GM23248 (cell line): ENCODE measurements around the gene GSK3A. TPM values are rescaled to one million over a fixed set of nuclear protein-coding genes. Genes with fewer than 3 reads are reported as not detected.
"Not testable (repeated sequence)": the region's sequence is repeated elsewhere in the genome, so short reads cannot be mapped to it uniquely, and the experiment has no call there.

Source experiments
- DNase-seq: peaks from one replicate; pipeline ENCODE4 v3.0.0-alpha.2; 2015
- H2AFZ ChIP-seq: fragments of 200-600 bp; sonication (generic); 2 replicates; pipeline ENCODE4 v1.6.1; 2016; ENCODE audit warnings: antibody characterized with exemption
- H3F3A ChIP-seq: fragments of 200-600 bp; sonication (generic); 2 replicates; pipeline ENCODE4 v1.6.1; 2016; ENCODE audit warnings: mild to moderate bottlenecking, antibody characterized with exemption, mixed run types; ENCODE audit not compliant: insufficient read depth
- H3K27ac ChIP-seq: fragments of 200-600 bp; sonication (generic); 2 replicates; pipeline ENCODE4 v1.5.1; 2016; ENCODE audit warnings: mild to moderate bottlenecking
- H3K27me3 ChIP-seq: fragments of 200-600 bp; sonication (generic); replicated peaks from 2 replicates; pipeline ENCODE4 v1.6.1; 2016; ENCODE audit warnings: mild to moderate bottlenecking; ENCODE audit not compliant: insufficient read depth
- H3K36me3 ChIP-seq: fragments of 200-600 bp; sonication (generic); 2 replicates; pipeline ENCODE4 v1.6.1; 2016; ENCODE audit warnings: low read depth, mild to moderate bottlenecking
- H3K4me1 ChIP-seq: fragments of 200-600 bp; sonication (generic); 2 replicates; pipeline ENCODE4 v1.6.1; 2016; ENCODE audit warnings: mild to moderate bottlenecking; ENCODE audit not compliant: insufficient read depth
- H3K4me2 ChIP-seq: fragments of 200-600 bp; sonication (generic); one replicate; pipeline ENCODE4 v1.6.1; 2016; ENCODE audit warnings: mild to moderate bottlenecking; ENCODE audit not compliant: unreplicated experiment
- H3K4me3 ChIP-seq: fragments of 200-600 bp; sonication (generic); 2 replicates; pipeline ENCODE4 v1.5.1; 2016; ENCODE audit warnings: mild to moderate bottlenecking
- H3K79me2 ChIP-seq: fragments of 200-600 bp; sonication (generic); 2 replicates; pipeline ENCODE4 v1.6.1; 2016; ENCODE audit warnings: mild to moderate bottlenecking; ENCODE audit not compliant: insufficient read depth
- H3K9ac ChIP-seq: fragments of 200-600 bp; sonication (generic); 2 replicates; pipeline ENCODE4 v1.6.1; 2016; ENCODE audit warnings: mild to moderate bottlenecking
- H3K9me2 ChIP-seq: fragments of 200-600 bp; sonication (generic); 2 replicates; pipeline ENCODE4 v1.6.1; 2016; ENCODE audit warnings: mixed run types, mild to moderate bottlenecking, moderate library complexity; ENCODE audit not compliant: insufficient read depth
- H3K9me3 ChIP-seq: fragments of 200-600 bp; sonication (generic); one replicate; pipeline ENCODE4 v1.6.1; 2017; ENCODE audit warnings: low read depth
- H4K20me1 ChIP-seq: fragments of 200-600 bp; sonication (generic); 2 replicates; pipeline ENCODE4 v1.6.0; 2016; ENCODE audit not compliant: insufficient read depth
- EZH2 ChIP-seq: fragments of 200-600 bp; sonication (generic); IDR thresholded peaks from 2 replicates; pipeline ENCODE4 v1.6.1; 2018; ENCODE audit warnings: antibody characterized with exemption, mild to moderate bottlenecking; ENCODE audit not compliant: insufficient read depth, poor library complexity, severe bottlenecking
- EZH2phosphoT487 ChIP-seq: fragments of 200-600 bp; sonication (generic); IDR thresholded peaks from 2 replicates; pipeline ENCODE4 v1.6.1; 2018; ENCODE audit warnings: antibody characterized with exemption, moderate library complexity, mild to moderate bottlenecking, low read depth; ENCODE audit not compliant: insufficient read depth
- WGBS, 2 experiments: methylation state at CpG; one replicate each; pipeline ENCODE4 v1.1.6; 2015 to 2017; ENCODE audit warnings: low lambda C conversion rate in 2 of 2, low coverage in 1 of 2; ENCODE audit errors: missing lambda C conversion rate in 2 of 2; 5-methylcytosine and 5-hydroxymethylcytosine counted together
- in situ Hi-C: fragments of 300-500 bp; cut with MboI; formaldehyde crosslinking; loops from 2 replicates; pipeline ENCODE4 v1.15.0; 2020
- polyA plus RNA-seq: library from polyadenylated mRNA; unstranded; fragments of >200 nt; fragmentation: Nextera tagmentation; extraction: Ambion mirVana; gene quantifications from 2 replicates; pipeline ENCODE4 v1.2.1, GENCODE V29; 2016
- total RNA-seq: library from RNA; depleted of rRNA; stranded (reverse); fragments of >200 nt; shearing (Covaris generic); gene quantifications from 2 replicates; pipeline ENCODE4 v1.2.3, GENCODE V29; 2014

GSK3A gene
- total and polyA plus RNA-seq, 2 experiments from 2014 or later, result 13.0 to 33.4 TPM

DNA sequence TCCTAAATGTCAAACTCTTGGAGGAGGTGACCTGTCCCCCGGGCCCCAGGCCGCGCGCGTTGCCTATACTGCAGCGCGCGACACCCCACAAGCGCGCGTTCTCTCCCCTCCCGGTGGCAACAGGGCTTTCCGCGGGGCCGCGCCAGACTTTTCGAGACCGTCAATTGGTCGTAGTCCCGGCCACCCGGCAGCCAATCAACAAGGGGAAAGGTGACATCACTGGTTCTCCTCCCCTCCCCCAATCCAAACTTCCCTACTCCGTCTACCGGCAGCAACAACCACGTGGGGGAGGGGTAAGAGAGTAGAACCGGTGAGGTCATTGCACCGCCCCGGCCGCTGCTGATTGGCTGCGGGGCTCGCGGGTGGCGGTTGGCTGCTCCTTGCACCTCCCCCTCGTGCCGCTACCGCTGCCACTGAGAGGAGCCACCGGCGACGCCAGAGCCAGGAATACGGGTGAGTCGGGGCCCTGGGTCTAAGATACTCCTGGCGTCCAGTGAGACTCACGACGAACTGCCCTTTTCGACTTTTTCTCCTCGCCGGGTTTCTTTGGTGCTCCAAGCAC is 25.8 kb upstream of the GSK3A start:
- no peaks in the 10 kb centered on the region for H4K20me1 ChIP-seq
- WGBS, 2 experiments, result 0 to 2% methylated on average over 38 to 46 of the region's 46 CpGs
- no peak for TF ChIP-seq EZH2
- no peak for TF ChIP-seq EZH2phosphoT487
- peak overlapping the region; percentile 93 for H3K4me2 ChIP-seq
- H3F3A ChIP-seq, result peaks cover 17% of the 10 kb centered on the region
- peak overlapping the region; percentile 95 for H2AFZ ChIP-seq
- H3K36me3 ChIP-seq, result no peaks in the 10 kb centered on the region
- no peaks in the 10 kb centered on the region for H3K27me3 ChIP-seq
- peaks cover 6% of the 10 kb centered on the region for H3K4me1 ChIP-seq
- H3K4me3 ChIP-seq, result peak overlapping the region; percentile 90
- DNase-seq, result peak; percentile 100
- peak overlapping the region; percentile 95 for H3K27ac ChIP-seq
- peaks cover 32% of the 10 kb centered on the region for H3K79me2 ChIP-seq
- in situ Hi-C loops, result no loop called here
- peak overlapping the region; percentile 94 for H3K9ac ChIP-seq
- H3K9me3 ChIP-seq, result no peaks in the 10 kb centered on the region
- no peaks in the 10 kb centered on the region for H3K9me2 ChIP-seq

DNA sequence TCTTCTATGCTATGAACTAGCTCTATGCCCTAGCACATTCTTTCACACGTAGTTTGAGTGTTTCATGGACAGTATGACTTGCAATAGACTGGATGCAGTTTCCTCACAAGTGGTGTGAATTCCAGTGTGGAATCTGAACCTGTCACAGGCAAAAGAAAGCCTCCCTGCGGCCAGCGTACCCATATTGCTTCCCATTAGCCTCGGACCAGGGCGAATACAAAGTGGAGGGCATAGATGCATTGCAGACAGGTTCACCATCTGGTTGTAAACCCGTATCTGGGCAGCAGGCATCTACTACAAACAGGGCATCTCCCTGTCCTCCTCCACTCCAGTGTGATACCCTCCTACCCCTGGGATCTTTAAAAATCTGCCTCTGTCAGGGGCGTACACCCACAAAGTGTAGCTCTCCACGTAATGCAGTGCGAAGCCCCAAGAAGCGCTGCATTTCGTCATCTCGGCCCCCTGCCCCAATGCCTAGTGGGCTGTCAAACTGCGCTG is 25.3 kb upstream of the GSK3A start:
- Histone ChIP-seq H3K9me2 (no peaks in the 10 kb centered on the region), H3K9me3 (no peaks in the 10 kb centered on the region), H3K27me3 (no peaks in the 10 kb centered on the region), H3K36me3 (no peaks in the 10 kb centered on the region), H3F3A (peaks cover 17% of the 10 kb centered on the region), H3K27ac (peak overlapping the region; percentile 95), H3K79me2 (peaks cover 27% of the 10 kb centered on the region), H4K20me1 (no peaks in the 10 kb centered on the region), H3K4me3 (peak overlapping the region; percentile 90), H3K9ac (peak overlapping the region; percentile 94), H3K4me2 (peak overlapping the region; percentile 93), H3K4me1 (peaks cover 6% of the 10 kb centered on the region), H2AFZ (peak overlapping the region; percentile 95)
- TF ChIP-seq EZH2 (no peak), EZH2phosphoT487 (no peak)
- DNase-seq, result peak; percentile 52
- in situ Hi-C loops, result no loop called here
- 1 to 3% methylated on average over 13 of the region's 13 CpGs for WGBS, 2 experiments

DNA sequence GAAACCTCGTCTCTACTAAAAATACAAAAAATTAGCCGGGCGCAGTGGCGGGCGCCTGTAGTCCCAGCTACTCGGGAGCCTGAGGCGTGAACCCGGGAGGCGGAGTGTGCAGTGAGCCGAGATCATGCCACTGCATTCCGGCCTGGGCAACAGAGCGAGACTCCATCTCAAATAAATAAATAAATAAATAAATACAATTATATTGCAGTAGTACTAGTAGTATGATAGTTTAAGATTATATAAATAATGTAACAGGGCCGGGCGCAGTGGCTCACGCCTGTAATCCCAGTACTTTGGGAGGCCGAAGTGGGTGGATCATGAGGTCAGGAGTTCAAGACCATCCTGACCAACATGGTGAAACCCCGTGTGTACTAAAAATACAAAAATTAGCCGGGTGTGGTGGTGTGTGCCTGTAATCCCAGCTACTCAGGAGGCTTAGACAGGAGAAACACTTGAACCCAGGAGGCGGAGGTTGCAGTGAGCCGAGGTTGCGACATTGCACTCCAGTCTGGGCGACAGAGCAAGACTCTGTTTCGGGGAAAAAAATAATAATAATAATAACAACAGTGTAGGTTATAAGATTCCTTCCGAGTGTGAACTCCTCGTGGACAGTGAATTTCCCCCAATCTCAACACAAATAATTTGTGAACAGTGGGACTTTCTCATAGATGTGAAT is 24.7 kb upstream of the GSK3A start:
- H3K4me2 ChIP-seq, H3K9me3 ChIP-seq, H3K4me1 ChIP-seq, H4K20me1 ChIP-seq, H3K9me2 ChIP-seq, H3K36me3 ChIP-seq, H3K9ac ChIP-seq, H3K27me3 ChIP-seq, DNase-seq, in situ Hi-C loops: not testable (repeated sequence)
- H3F3A ChIP-seq, result peaks cover 17% of the 10 kb centered on the region
- peak overlapping the region; percentile 90; the same call in 1 of the 2 replicates for H3K4me3 ChIP-seq
- H3K27ac ChIP-seq, result peak overlapping the region; percentile 95; the same call in 1 of the 2 replicates
- 89 to 91% methylated on average over 24 to 25 of the region's 25 CpGs for WGBS, 2 experiments
- peaks cover 21% of the 10 kb centered on the region for H3K79me2 ChIP-seq
- peak overlapping the region; percentile 95 for H2AFZ ChIP-seq

DNA sequence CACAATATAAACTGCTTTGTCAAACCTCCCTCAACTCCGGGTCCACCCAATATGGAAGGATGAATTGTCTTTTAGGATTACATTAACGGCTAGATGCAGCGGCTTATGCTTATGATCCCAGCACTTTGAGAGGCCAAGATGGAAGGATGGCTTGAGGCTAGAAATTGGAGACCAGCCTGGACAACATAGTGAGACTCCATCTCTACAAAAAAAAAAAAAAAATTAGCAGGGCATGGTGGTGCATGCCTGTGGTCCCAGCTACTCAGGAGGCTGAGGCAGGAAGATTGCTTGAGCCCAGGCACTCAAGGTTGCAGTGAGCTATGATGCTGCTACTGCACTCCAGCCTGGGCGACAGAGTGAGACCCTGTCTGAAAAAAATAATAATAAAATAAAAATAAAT is 23.7 kb upstream of the GSK3A start:
- H3K9me2 ChIP-seq, H3K27me3 ChIP-seq, H4K20me1 ChIP-seq, H3K4me1 ChIP-seq, DNase-seq, H3K9ac ChIP-seq, H3K9me3 ChIP-seq, in situ Hi-C loops, H3K4me3 ChIP-seq, H2AFZ ChIP-seq, H3K27ac ChIP-seq, H3K36me3 ChIP-seq, H3K4me2 ChIP-seq: not testable (repeated sequence)
- Histone ChIP-seq H3K79me2 (peaks cover 11% of the 10 kb centered on the region), H3F3A (peaks cover 17% of the 10 kb centered on the region)
- 74 to 85% methylated on average over 4 of the region's 4 CpGs for WGBS, 2 experiments
